Measurements from ENCODE around the gene CYP26B1.

CYP26B1 gene

GRCh38 chr2:72129681-72130340 is 17.9 kb downstream of the CYP26B1 start:
- no peak for DNase-seq (ENCODE audit: low spot score)

- no peak for DNase-seq (ENCODE audit: low spot score)
These were observed 18.8 kb downstream of the CYP26B1 start for GRCh38 chr2:72128843-72129227.

- no peak for DNase-seq (ENCODE audit: low spot score)
These were observed 19.4 kb downstream of the CYP26B1 start for GRCh38 chr2:72128059-72128842.

- DNase-seq (ENCODE audit: low spot score), result no peak
These were observed 20.1 kb downstream of the CYP26B1 start for GRCh38 chr2:72127401-72128058.

- no peak for DNase-seq (ENCODE audit: low spot score)
These were observed 21.2 kb downstream of the CYP26B1 start for GRCh38 chr2:72126186-72127100.

- DNase-seq (ENCODE audit: low spot score), result no peak
These were observed 23.3 kb downstream of the CYP26B1 start for GRCh38 chr2:72124376-72124775.

GRCh38 chr2:72121153-72121552 is 26.5 kb downstream of the CYP26B1 start:
- DNase-seq (ENCODE audit: low spot score), result no peak

- no peak for DNase-seq (ENCODE audit: low spot score)
These were observed 28.7 kb downstream of the CYP26B1 start for GRCh38 chr2:72118951-72119350.

GRCh38 chr2:72118386-72118785 is 29.3 kb downstream of the CYP26B1 start:
- no peak for DNase-seq (ENCODE audit: low spot score)

- no peak for DNase-seq (ENCODE audit: low spot score)
These were observed 29.9 kb downstream of the CYP26B1 start for GRCh38 chr2:72117718-72118117.

GRCh38 chr2:72117029-72117428 is 30.6 kb downstream of the CYP26B1 start:
- no peak for DNase-seq (ENCODE audit: low spot score)

- DNase-seq (ENCODE audit: low spot score), result no peak
These were observed 31.6 kb downstream of the CYP26B1 start for GRCh38 chr2:72116081-72116533.

- peak; percentile 76 for DNase-seq (ENCODE audit: low spot score)
These were observed 32.3 kb downstream of the CYP26B1 start for GRCh38 chr2:72115110-72116080.

GRCh38 chr2:72114693-72115051 is 33.0 kb downstream of the CYP26B1 start:
- DNase-seq (ENCODE audit: low spot score), result no peak

GRCh38 chr2:72113847-72114692 is 33.6 kb downstream of the CYP26B1 start:
- no peak for DNase-seq (ENCODE audit: low spot score)

GRCh38 chr2:72112981-72113846 is 34.4 kb downstream of the CYP26B1 start:
- no peak for DNase-seq (ENCODE audit: low spot score)

GRCh38 chr2:72112401-72112800 is 35.3 kb downstream of the CYP26B1 start:
- DNase-seq (ENCODE audit: low spot score), result no peak

GRCh38 chr2:72111061-72111460 is 36.6 kb downstream of the CYP26B1 start:
- DNase-seq (ENCODE audit: low spot score), result no peak

GRCh38 chr2:72109904-72110303 is 37.8 kb downstream of the CYP26B1 start:
- DNase-seq (ENCODE audit: low spot score), result no peak

Data from AG08396 (cell line).